Neural progenitor cell (in vitro differentiated cells): ENCODE data around the gene PLEKHA5. TPM values are rescaled to one million over a fixed set of nuclear protein-coding genes. Genes with fewer than 3 reads are reported as not detected.

Experiments used
- DNase-seq: peaks from one replicate; pipeline ENCODE4 v3.0.0-alpha.2; 2016; ENCODE audit warnings: low spot score
- H2AFZ ChIP-seq: fragments of 200-600 bp; sonication (generic); replicated peaks from 2 replicates; pipeline ENCODE4 v1.6.1; 2016; ENCODE audit warnings: antibody characterized with exemption
- H3F3A ChIP-seq: fragments of 200-600 bp; sonication (generic); 2 replicates; pipeline ENCODE4 v1.6.1; 2016; ENCODE audit warnings: antibody characterized with exemption, low read depth
- H3K27ac ChIP-seq: fragments of 200-600 bp; sonication (generic); 2 replicates; pipeline ENCODE4 v1.5.1; 2016; ENCODE audit warnings: mild to moderate bottlenecking
- H3K27me3 ChIP-seq: fragments of 200-600 bp; sonication (generic); 2 replicates; pipeline ENCODE4 v1.6.1; 2016; ENCODE audit warnings: mild to moderate bottlenecking, moderate library complexity
- H3K36me3 ChIP-seq: fragments of 200-600 bp; sonication (generic); 2 replicates; pipeline ENCODE4 v1.5.1; 2016
- H3K4me1 ChIP-seq: fragments of 200-600 bp; sonication (generic); 2 replicates; pipeline ENCODE4 v1.6.1; 2016; ENCODE audit warnings: mixed run types
- H3K4me2 ChIP-seq: fragments of 200-600 bp; sonication (generic); 2 replicates; pipeline ENCODE4 v1.6.1; 2016
- H3K4me3 ChIP-seq: fragments of 200-600 bp; sonication (generic); 2 replicates; pipeline ENCODE4 v1.5.1; 2016
- H3K79me2 ChIP-seq: fragments of 200-600 bp; sonication (generic); 2 replicates; pipeline ENCODE4 v1.6.1; 2016; ENCODE audit warnings: low read depth
- H3K9ac ChIP-seq: fragments of 200-600 bp; sonication (generic); 2 replicates; pipeline ENCODE4 v1.6.1; 2016
- H3K9me3 ChIP-seq: fragments of 200-600 bp; sonication (generic); 2 replicates; pipeline ENCODE4 v1.5.1; 2016; ENCODE audit warnings: low read depth
- H4K20me1 ChIP-seq: fragments of 200-600 bp; sonication (generic); 2 replicates; pipeline ENCODE4 v1.6.1; 2016; ENCODE audit warnings: low read depth
- H3K27ac Mint-ChIP-seq: 3 replicates; pipeline ENCODE4 v1.8.0; 2021; ENCODE audit warnings: mixed read lengths
- H3K27me3 Mint-ChIP-seq: 2 replicates; pipeline ENCODE4 v1.8.0; 2022; ENCODE audit warnings: low read depth, mild to moderate bottlenecking, inconsistent platforms, moderate library complexity, mixed read lengths; ENCODE audit not compliant: insufficient read depth
- H3K36me3 Mint-ChIP-seq: 3 replicates; pipeline ENCODE4 v1.8.0; 2021; ENCODE audit warnings: mixed read lengths
- H3K4me1 Mint-ChIP-seq: 3 replicates; pipeline ENCODE4 v1.8.0; 2021; ENCODE audit warnings: mixed read lengths
- H3K4me3 Mint-ChIP-seq: 3 replicates; pipeline ENCODE4 v1.8.0; 2021; ENCODE audit warnings: mild to moderate bottlenecking, moderate library complexity, mixed read lengths
- H3K9me3 Mint-ChIP-seq: 3 replicates; pipeline ENCODE4 v1.8.0; 2020; ENCODE audit warnings: mixed read lengths
- EZH2 ChIP-seq: fragments of 200-600 bp; sonication (generic); IDR thresholded peaks from 2 replicates; pipeline ENCODE4 v1.6.1; 2017; ENCODE audit warnings: antibody characterized with exemption, mild to moderate bottlenecking, moderate library complexity
- EZH2phosphoT487 ChIP-seq: fragments of 200-600 bp; sonication (generic); IDR thresholded peaks from 2 replicates; pipeline ENCODE4 v1.6.1; 2017; ENCODE audit warnings: antibody characterized with exemption
- total RNA-seq: library from RNA; depleted of rRNA; stranded (reverse); fragments of >200 nt; gene quantifications from 2 replicates; pipeline ENCODE4 v1.2.3, GENCODE V29; 2015; ENCODE audit warnings: low replicate concordance
- TF ChIP-seq, protein P1 (sequence below): fragments of 200-600 bp; sonication (generic); IDR thresholded peaks from 2 replicates; pipeline ENCODE4 v1.5.1; 2017; ENCODE audit warnings: antibody characterized with exemption, mild to moderate bottlenecking

PLEKHA5 gene
- total RNA-seq, 1 donor from 2014 or later: 86.7 TPM

DNA sequence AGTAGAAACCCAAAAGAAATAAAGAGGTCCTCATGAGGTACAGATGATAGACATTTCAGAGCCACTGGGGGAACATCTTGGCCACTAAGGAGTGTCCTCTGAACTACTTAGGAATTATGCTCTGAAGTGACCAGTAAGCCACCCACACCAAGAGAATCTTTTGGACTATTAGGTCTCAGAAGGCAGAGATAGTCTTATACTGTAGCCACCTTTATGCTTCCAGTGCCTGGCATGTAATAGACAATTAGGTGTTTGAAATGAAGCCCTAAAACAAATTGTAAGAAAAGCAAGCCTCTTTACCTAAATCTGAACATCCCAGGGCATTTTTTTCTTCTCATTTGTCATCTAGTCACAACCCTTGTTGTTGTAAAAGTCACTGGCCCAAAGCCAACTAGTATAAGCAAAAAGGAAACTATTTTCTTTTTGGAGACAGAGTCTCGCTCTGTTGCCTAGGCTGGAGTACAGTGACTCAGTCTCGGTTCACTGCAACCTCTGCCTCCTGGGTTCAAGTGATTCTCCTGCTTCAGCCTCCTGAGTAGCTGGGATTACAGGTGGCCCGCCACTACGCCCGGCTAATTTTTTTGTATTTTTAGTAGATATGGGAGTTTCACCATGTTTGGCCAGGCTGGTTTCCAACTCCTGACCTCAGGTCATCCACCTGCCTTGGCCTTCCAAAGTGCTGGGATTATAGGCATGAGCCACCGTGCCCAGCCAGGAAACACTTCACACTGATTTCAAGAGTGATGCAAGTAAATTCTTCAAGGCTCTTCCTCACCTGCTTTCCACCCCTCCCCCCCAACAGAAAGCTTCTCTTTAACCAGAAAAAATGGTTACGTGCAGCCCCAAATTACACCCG, 11.1 kb downstream of the PLEKHA5 start:
- peak overlapping the region; percentile 76 for H3K27ac Mint-ChIP-seq
- peaks cover 71% of the 10 kb centered on the region for H4K20me1 ChIP-seq

DNA sequence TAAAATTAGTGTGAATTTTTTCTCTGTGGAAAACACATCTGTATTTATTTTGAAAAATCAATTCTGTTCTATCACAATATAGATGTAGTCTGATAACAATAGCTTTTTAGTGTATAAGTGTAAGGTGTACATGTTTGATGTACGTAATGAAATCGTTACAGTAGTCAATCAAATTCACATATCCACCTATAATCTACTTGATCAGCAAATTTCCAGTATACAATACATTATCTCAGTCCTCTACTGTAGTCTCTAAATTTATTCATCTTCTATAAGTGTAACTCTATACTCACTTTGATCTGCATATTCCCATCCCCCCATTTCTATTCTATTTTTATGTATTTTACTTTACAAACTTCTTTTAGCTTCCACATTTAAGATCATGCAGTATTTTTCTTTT, 13.0 kb downstream of the PLEKHA5 start:
- no peak for DNase-seq
- H3K9me3 Mint-ChIP-seq: peaks cover 8% of the 10 kb centered on the region
- no peak overlapping the region for H3K27ac ChIP-seq
- no peaks in the 10 kb centered on the region for H3K9me3 ChIP-seq
- no peak overlapping the region for H3K9ac ChIP-seq
- peaks cover 4% of the 10 kb centered on the region for H3K27me3 Mint-ChIP-seq
- TF ChIP-seq EZH2 (no peak), EZH2phosphoT487 (no peak)
- TF ChIP-seq, protein P1, sequence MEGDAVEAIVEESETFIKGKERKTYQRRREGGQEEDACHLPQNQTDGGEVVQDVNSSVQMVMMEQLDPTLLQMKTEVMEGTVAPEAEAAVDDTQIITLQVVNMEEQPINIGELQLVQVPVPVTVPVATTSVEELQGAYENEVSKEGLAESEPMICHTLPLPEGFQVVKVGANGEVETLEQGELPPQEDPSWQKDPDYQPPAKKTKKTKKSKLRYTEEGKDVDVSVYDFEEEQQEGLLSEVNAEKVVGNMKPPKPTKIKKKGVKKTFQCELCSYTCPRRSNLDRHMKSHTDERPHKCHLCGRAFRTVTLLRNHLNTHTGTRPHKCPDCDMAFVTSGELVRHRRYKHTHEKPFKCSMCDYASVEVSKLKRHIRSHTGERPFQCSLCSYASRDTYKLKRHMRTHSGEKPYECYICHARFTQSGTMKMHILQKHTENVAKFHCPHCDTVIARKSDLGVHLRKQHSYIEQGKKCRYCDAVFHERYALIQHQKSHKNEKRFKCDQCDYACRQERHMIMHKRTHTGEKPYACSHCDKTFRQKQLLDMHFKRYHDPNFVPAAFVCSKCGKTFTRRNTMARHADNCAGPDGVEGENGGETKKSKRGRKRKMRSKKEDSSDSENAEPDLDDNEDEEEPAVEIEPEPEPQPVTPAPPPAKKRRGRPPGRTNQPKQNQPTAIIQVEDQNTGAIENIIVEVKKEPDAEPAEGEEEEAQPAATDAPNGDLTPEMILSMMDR: no peak
- H3K4me3 ChIP-seq: no peak overlapping the region
- peaks cover 58% of the 10 kb centered on the region for H4K20me1 ChIP-seq
- no peak overlapping the region for H2AFZ ChIP-seq
- H3K4me1 ChIP-seq: peaks cover 32% of the 10 kb centered on the region
- no peak overlapping the region for H3K27ac Mint-ChIP-seq
- H3K4me2 ChIP-seq: no peak overlapping the region
- H3F3A ChIP-seq: peaks cover 7% of the 10 kb centered on the region
- H3K36me3 Mint-ChIP-seq: peaks cover 70% of the 10 kb centered on the region
- H3K4me3 Mint-ChIP-seq: no peak overlapping the region
- H3K4me1 Mint-ChIP-seq: peaks cover 33% of the 10 kb centered on the region
- peaks cover 10% of the 10 kb centered on the region for H3K36me3 ChIP-seq
- H3K79me2 ChIP-seq: peaks cover 100% of the 10 kb centered on the region
- H3K27me3 ChIP-seq: no peaks in the 10 kb centered on the region

More for the DNA sequence above, 11.1 kb downstream of the PLEKHA5 start:
- peaks cover 100% of the 10 kb centered on the region for H3K79me2 ChIP-seq
- no peaks in the 10 kb centered on the region for H3K27me3 ChIP-seq
- no peak overlapping the region for H3K4me3 ChIP-seq
- Mint-ChIP-seq H3K36me3 (peaks cover 60% of the 10 kb centered on the region), H3K4me1 (peaks cover 40% of the 10 kb centered on the region), H3K27me3 (peaks cover 4% of the 10 kb centered on the region), H3K4me3 (peak overlapping the region; percentile 22), H3K9me3 (peaks cover 4% of the 10 kb centered on the region)
- no peak overlapping the region for H3K9ac ChIP-seq
- no peak overlapping the region for H2AFZ ChIP-seq
- H3F3A ChIP-seq: peaks cover 12% of the 10 kb centered on the region
- peaks cover 9% of the 10 kb centered on the region for H3K36me3 ChIP-seq
- H3K4me1 ChIP-seq: peaks cover 39% of the 10 kb centered on the region
- no peaks in the 10 kb centered on the region for H3K9me3 ChIP-seq
- DNase-seq: no peak
- no peak overlapping the region for H3K27ac ChIP-seq
- TF ChIP-seq EZH2 (no peak), EZH2phosphoT487 (no peak)
- TF ChIP-seq, protein P1: no peak
- no peak overlapping the region for H3K4me2 ChIP-seq

DNA sequence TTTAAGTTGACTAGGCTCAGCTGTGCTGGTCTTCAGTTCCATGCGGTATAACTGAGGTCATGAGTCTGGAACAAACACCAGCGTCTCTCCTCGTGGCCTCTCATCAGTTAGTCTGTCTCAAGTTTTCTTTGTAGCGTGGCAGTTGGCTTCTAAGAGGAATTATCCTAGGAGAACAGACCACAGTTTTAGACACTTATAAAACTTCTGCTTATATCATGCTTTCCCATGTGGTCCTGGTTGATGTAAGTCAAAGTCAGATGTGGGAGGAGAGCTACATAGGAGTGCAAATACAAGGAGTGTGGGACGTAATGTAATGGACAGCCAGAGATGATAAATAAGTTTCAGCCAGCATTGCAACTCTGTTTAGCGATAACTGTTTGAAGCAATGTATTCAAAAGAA, 14.8 kb downstream of the PLEKHA5 start:
- H3K27ac ChIP-seq: no peak overlapping the region
- DNase-seq: no peak
- peaks cover 40% of the 10 kb centered on the region for H4K20me1 ChIP-seq
- TF ChIP-seq EZH2 (no peak), EZH2phosphoT487 (no peak)
- TF ChIP-seq, protein P1: no peak
- H3K4me1 ChIP-seq: peaks cover 14% of the 10 kb centered on the region
- no peaks in the 10 kb centered on the region for H3K9me3 ChIP-seq
- Mint-ChIP-seq H3K9me3 (peaks cover 10% of the 10 kb centered on the region), H3K27ac (no peak overlapping the region), H3K4me3 (no peak overlapping the region), H3K4me1 (peaks cover 17% of the 10 kb centered on the region), H3K27me3 (peaks cover 3% of the 10 kb centered on the region), H3K36me3 (peaks cover 68% of the 10 kb centered on the region)
- H3K9ac ChIP-seq: no peak overlapping the region
- H3K4me2 ChIP-seq: no peak overlapping the region
- H3K36me3 ChIP-seq: peaks cover 18% of the 10 kb centered on the region
- H3F3A ChIP-seq: no peaks in the 10 kb centered on the region
- H3K4me3 ChIP-seq: no peak overlapping the region
- peaks cover 100% of the 10 kb centered on the region for H3K79me2 ChIP-seq
- H3K27me3 ChIP-seq: no peaks in the 10 kb centered on the region
- H2AFZ ChIP-seq: no peak overlapping the region
